IPS-NIHi11 (cell line): ENCODE measurements around the gene TSPAN4.
A peak's percentile ranks its signal among the peaks of the same experiment; 100 is the strongest.

Source experiments
- DNase-seq: peaks from one replicate; pipeline ENCODE4 v3.0.0; 2012; ENCODE audit warnings: mixed read lengths, low spot score

Gene TSPAN4

DNA sequence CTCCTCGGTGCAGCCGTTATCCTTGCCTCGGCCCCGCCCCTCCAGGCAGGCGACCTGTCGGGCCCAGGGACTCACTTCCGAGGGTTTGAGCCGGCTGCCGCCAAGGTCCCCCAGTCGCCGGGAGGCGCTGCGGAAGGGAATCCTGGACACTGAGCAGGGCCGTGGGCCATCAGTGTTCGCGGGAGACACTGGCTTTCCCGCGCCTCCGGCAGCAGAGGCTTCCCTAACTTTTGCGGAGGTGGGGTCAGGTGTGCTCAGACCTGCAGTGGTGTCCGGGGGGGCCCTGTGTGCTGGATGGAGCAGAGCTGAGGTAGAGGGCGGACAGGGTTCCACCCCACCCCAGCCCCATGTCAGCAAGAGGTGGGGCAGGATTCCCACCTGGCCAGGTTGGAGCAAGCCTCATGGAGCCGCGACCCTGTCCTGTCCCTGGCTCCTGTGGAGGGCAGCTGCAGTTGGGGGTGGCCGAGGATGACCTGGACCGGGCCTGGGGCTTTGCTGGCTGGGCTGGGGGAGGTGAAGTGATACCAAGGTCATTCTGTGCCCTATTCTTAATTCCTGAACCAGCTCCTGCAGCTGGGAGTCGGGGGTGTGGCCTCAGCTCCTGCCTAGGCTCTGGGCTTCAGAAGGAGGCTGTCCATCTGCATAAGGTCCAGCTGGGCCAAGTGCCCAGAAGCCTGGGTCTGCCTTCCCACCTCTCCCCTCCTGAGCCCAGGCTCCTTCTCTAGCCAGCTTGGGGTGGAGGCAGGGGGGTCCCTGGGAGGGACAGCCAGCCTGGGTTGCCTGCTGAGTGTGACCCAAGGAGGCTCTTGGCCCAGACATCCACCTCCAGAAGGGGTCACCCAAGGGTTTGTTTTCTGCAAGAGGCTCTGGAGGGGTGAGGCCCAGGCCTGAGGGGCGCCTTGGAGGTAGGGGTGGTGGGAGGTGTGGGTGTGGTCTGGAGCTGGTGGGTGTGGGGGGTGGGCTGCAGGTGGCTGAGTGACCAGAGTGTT is 8.4 kb downstream of the TSPAN4 start:
- DNase-seq = peak; percentile 74

DNA sequence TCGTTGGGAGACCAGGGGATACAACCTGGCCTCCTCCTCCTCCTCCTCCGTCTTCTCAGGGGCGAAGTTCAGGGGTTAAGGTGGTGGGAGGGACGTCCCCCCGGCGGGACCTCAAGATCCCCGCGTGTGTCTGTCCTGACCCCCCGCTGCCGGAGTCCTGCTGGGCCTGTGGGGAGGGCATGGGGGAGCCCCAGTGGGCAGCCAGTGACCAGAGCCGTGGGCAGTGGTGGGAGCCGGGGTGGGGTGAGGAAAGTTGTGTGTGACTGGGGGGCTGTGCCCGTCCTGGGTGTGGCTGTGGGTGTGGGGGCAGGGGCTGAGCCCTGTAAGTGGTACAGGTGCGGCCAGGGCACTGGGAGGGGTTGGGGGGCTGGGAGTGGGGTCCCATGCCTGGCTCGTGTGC is 10.1 kb downstream of the TSPAN4 start:
- DNase-seq = no peak

DNA sequence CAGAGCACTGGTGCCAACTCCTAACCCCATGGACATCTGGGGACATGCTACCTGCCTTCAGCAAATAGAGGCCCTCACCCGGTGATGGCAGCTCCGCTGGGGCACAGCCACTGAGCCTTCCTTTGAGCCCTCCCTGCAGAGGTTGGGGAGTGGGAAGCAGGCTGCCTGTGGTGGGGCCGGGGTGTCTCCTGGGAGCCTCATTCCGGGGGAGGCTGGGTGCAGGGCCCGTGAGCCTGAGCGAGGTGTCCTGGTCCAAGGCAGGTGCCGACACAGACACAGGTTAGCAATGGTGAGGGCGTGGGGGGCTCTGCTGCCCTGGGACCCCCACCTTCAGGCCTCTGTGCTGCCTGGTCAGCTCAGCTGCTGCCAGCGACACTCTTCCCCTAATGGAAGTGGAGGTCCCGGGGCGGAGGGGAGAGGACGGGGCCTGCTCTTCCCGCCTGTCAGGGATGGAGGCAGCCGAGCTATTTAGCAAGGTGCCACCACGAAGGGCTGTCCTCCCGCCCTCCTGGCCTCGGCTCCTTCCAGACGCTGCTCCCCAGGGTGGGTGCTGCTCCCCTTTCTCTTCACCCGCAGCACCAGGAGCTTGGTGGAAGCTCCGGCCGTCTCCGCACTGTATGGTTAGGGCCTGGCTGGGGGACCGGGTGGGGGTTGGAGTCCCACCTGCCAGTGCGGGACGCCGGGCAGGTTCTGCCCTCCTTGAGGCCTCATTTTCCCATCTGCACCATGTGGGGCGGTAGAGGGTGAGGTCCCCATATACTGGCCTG is 11.2 kb downstream of the TSPAN4 start:
- no peak for DNase-seq

DNA sequence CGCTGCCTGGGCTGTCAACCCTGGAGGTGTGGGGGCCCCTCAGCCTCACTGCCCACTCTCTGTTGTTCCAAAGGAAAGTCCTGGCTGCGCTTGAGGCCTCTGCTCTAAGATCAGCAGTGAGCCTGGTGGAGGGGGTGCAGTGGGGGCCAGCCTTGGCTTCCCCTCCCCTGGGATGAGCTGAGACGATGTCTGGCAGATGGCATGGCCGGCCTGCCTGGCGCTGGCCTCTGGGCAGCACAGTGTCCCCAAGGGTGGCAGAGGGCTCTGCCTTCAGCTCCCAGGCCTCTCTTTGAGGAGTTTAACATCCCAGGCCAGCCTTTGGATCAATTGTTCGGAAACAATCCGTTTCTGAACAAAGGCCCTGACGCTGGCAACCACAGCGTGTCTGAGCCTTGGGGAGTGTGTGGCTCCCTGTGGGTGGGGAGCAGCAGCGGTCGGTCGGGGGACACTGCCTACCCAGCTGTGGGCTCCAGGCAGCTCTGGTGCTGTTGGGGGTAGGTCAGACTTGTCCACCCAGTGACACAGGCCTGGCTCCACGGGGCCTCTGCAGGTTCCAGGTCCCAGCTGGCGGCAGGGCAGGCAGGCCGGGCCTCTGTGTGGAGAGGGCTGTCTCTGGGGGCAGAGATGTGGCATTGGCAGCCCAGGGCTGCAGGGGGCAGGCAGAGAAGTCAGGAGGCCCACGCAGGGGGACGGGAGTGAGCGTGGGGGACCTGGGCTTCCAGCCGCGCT is 12.1 kb downstream of the TSPAN4 start:
- DNase-seq = no peak

DNA sequence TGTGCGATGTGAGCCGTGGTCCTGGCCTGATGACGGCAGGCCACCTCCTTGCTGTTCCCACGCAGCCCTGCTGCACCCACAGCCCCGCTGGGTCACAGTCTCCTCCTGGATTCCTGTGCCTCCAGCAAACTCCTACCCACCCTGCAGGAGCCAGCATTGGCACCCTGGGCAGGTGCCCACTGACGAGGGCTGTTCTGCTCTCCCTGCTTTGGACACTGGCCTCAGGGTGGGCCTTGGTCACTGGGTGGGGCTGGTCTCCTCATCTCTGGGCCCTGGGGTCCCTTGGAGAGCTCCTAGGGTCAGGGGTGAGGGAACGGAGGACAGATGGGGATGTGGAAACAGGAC is 12.7 kb downstream of the TSPAN4 start:
- DNase-seq = no peak

DNA sequence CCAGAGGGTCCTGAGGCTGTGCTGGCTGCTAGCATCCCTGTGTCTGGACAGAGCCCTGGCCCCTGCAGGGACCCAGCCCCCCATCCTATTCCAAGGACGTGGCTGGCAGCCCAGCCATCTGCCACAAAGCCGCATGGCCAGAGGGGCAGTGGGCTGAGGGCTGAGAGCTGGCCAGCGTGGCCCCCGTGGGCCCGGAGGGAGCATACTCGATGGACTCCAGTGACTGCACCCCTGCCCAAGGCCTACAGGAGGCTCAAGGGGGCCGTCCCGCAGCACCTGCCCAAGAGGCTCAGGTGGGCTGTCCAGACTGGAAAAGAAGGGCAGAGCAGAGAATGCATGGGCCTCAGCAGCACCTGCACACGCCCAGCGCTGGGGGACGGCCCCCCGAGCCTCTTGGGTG is 13.1 kb downstream of the TSPAN4 start:
- no peak for DNase-seq

DNA sequence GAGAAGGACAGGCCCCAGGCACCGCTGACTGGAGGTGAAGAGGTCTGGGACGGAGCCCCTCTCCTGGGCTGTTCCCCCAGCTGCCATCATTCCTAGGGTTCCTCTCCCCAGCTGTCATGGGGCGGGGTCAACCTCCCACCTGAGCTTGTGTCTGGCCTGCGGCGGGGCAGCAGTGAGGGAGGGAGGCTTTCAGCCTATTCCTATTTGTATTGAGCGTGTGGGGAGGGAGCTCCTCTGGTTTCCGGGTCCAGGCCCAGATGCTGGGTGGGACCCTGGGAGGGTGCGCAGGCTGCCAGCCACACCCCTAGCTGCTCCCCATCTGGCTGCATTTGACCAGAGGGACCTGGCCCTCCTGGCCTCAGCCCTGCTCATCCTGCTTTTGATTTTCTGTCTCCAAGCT is 13.7 kb downstream of the TSPAN4 start:
- DNase-seq = no peak

DNA sequence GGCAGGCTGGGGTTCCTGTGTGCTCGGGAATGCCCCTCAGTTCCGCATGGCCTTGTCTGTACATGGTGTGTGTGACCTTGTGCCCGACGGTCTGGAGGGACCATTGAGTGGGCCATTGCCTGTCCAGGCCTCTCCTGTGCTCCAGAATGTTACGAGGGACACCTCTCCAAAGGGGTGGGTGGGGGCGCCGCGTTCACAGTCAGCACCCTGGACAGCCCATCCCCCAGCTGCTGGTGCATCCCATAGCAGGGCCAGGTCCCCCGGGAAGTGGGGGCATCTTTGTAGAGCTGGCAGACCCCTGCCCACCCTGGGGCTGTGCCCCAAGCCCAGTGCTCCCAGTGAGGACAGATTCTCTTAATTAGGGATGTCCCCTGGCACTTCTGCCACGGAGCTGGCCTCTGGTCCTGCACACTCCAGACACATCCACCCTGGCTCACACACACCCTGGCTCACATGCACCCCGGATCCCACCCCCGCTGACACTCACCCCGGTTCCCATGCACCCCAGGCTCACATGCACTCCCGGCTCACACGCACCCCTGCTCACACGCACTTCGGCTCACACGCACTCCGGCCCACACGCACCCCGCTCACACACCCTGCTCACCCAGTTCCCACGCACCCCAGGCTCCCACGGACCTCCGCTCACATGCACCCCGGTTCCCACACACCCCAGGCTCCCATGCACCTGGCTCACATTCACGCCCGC is 15.6 kb downstream of the TSPAN4 start:
- DNase-seq = no peak

DNA sequence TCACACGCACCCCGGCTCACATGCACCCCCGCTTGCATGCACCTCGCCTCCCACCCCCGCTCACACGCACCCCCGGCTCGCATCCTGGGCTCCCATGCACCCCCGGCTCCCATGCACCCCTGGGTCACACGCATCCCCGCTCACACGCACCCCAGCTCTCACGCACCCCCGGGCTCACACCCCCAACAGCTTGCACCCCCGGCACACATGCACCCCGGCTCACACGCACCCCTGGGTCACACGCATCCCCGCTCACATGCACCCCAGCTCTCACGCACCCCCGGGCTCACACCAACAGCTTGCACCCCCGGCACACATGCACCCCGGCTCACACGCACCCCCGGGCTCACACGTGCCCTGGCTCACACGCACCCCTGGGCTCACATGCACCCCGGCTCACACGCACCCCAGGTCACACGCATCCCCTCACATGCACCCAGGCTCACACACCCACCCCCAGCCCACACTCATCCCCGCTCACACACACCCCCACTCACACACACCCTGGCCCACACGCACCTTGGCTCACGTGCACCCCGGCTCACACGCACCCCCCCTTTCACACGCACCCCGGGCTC is 16.2 kb downstream of the TSPAN4 start:
- no peak for DNase-seq

DNA sequence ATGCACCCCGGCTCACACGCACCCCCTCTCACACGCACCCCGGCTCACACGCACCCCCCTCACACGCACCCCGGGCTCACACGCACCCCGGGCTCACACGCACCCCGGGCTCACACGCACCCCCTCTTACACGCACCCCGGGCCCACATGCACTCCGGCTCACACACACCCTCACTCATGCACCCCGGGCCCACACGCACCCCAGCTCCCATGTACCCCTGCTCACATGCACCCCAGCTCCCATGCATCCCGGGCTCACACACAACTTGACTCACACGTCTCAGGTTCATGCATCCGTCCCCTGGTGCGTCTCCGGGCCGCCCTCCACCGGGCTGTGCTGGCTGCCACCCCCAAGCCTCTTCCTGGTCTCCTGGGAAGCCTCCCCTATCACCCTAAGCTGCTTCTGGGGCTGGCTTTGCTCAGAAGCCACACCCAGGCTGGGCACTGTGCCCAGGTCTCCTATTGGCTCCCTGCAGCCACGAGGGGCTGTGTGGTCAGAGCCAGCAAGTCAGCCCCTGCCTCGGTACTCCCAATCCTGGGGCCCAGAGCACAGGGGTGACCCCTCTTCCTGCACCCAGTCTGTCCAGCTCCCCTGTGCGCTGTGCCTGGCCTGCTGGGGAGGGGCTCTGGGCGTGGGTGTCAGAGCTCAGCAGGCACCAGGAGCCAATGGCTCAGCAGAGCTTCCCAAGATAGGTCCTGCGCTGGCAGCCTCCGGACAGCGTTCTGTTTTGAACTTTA is 16.9 kb downstream of the TSPAN4 start:
- peak; percentile 76 for DNase-seq

DNA sequence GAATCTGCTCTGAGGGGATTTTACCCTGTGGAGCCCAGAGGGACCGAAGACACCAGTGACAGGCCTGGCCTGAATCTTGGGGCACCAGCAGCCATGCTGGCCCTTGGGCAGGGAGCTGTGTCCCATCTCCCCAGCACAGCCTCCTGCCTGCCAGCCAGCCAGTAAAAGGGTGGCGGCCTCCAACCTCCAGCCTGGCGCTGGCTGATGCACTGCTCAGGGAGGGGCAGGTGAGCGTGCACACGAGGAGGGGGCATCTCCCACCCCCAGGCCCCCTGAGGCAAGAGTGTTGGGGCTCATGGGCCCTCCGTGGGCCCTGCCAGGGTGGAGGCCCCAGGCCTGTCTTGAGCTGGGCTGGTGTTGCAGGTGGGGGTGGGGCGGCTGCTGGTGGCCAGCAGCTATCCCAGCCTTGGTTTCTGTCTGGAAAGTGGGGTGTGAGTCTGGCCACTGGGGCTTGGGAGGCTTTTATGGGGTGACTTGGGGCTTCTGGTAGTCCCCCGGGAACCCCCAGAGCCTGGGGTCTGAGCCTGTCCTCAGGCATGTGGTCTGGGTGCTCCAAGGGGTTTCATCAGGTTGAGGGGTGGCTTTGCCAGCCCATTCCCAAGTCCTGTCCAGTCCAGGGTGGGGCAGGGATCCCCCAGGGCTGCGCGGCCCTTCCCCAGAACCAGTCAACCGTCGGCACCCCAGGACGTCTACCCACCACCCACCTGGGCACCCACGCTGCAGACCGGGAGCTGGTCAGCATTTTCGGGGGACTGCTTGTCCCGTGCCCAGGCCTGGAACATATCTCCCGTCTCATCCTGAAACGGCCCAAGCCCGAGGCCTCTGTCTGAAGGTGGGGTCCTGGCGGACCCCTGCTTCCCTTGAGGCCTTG is 17.8 kb downstream of the TSPAN4 start:
- DNase-seq = no peak

DNA sequence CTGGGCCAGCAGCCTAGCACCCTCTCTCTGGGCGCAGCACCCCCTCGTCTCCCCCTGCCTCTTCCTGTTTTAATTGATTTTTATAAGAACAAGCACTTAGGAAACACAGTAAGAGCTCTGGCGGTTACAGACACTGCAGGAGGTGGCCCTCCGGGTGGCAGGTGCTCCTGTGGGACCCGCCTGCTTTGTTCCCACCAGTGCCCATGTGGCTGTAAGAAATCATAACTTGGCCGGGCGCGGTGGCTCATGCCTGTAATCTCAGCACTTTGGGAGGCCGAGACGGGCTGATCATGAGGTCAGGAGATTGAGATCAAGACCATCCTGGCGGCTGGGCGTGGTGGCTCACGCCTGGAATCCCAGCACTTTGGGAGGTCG is 18.4 kb downstream of the TSPAN4 start:
- DNase-seq = no peak

DNA sequence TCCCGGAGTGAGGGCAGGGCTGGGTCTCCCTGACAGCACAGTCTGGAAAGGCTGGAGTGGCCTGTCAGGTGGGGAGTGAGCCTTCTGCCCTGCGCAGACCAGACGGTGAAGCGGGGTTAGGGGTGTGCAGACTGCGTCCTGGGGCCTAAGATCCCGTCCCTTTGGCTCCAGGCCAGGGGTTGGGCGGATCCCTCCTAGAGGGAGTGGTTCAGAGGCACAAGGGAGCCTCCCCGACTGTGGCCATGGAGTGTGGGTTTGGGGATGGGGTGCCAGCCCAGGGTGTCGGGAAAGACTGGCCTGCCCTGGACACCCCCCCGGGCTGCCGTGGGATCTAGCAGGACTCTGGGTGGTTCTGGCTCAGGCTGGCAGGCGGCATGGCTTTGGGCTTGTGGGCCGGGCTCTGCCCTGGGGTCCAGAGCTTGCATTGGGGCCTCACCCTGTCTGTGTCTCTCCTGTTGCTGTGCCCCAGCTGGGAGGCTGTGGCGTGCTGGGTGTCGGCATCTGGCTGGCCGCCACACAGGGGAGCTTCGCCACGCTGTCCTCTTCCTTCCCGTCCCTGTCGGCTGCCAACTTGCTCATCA is 19.5 kb downstream of the TSPAN4 start:
- DNase-seq = peak; percentile 64

DNA sequence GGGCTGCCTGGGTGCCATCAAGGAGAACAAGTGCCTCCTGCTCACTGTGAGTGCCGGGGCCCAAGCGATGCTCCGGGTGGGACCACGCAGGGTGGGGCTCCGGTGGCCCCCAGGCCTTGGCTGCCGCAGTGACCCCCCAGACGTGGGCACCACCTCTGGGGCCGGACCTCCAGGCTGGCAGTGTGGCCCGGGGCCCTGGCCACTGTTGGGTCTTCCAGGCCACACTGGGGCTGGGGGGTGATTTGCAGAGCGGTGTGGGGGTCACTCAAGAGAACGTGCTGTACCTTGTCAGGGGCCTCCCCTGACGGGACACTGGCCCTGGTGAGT is 20.0 kb downstream of the TSPAN4 start:
- no peak for DNase-seq

DNA sequence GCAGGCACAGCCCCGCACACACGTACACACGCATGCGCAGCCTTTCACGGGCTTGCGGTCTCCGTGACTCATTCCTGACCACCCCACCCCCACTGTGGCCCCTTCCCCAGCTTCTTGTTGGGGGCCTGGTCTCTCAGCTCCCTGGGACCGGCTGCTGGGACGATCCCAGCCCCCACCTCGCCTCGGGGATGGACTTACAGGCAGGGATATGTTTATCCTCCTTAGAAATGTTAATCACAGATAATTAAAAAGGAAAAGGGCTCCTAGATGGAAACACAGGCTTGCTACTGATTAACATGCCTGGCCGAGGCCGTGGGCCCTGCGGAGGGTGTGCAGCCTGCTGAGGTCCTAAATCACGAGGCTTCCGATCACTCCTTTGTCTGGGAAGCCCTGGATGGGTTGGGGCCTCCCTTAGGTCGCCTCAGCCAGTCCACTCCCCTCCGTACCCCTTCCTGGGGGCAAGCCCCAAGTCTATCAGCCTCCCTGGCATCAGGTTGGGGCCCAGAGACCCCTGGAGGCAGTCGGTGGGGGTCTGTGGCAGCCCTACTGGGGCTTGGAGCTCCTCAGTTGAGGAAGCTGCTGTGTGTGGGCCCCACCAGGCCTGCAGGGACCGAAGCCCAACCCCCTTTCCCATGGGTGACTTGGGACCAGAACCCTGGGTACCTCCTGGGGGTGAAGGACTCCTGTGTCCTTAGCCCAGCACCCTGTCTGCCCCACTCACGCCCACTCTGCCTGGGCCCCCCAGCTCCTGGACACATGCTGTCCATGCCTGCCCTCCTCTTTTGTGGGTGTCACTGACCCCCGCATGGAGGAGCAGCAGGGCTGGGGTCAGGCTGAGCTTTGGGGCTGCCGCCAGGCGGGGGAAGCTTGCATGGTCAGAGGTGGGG is 20.6 kb downstream of the TSPAN4 start:
- DNase-seq = no peak

DNA sequence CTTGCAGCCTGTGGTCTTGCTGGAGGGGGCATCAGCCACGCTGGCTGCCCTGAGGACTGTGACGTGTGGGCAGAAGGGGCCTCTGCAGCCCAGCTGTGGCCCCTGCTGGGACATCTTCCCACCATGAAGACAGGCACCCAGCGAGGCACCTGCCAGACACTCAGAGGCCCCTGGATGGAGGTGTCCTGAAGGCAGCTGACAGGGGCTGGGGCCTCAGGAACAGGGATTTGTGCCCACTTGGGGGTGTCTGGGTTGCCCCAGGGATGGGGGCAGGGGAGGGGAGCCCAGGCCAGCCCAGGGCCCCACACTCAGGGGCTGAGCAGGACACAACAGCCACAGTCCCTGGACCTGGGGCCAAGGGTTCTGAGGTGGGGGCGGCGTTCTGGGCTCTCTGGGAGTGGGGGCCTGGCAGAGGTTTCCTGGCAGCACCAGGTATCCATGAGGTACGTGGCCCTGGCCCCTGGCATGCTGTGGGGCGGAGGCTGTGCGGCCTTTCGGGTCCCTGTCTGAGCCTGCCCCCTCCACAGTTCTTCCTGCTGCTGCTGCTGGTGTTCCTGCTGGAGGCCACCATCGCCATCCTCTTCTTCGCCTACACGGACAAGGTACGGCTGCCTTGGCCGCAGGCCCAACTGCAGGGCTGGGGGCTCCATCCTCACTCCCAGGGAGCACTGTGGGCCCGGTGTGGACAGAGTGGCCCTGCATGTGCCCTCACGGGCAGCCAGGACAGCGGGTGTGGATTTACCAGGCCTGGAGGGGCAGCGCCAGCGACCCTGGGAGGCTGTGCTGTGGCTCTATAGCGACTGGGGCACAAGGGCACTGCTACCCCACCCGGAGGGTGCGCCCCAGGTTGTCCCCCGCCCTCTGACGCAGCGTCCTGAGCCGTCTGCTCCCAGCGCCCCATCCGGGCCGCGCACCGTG is 21.5 kb downstream of the TSPAN4 start:
- DNase-seq = no peak

DNA sequence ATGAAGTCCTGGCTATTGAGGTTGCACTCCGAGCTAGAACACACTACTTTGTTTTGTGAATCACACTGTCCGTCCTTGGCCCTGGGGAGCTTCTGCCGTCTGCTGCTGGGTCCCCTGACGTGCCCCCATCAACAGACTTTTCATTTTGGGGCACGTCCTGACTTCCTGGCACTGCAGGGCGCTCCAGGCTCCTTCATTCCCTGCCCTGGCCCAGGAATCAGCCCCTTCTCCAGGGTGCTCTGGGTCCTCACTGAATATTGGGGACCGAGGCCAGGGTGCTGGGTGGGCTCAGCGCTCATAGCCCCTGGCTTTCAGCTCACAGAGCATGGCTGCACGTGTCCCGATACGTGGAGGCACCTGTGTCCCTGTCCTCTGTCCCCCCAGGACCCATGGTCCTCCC is 22.2 kb downstream of the TSPAN4 start:
- DNase-seq = no peak
